ENCODE results near the gene UBE2E1. TPM values are rescaled to one million over a fixed set of nuclear protein-coding genes. Genes with fewer than 3 reads are reported as not detected.

Gene UBE2E1
- total and polyA plus RNA-seq, 2 of the 4 experiments (the other 2 are of a cell fraction) = 54.1 to 91.6 TPM

DNA sequence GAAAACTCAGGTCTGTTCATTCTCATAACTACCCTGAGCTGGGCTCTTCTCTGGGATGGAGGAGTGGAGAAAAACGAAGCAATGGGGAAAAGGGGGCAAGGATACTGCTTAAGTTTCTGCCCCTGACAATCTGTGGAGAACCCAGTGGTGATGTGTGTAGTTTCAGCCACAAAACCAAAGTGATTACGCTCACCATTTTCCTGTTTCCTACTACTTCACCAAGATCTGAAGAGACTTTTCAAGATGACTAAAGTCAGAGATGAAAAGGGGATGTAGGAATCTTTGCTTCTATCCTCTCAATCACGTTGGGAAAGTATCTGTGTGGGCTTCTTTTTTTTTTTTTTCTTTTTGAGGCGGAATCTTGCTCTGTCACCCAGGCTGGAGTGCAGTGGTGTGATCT lies 8.3 kb upstream of the UBE2E1 start:
- Histone ChIP-seq H3K4me3 (ENCODE audit: insufficient read depth, low read depth, low read length) (no peak overlapping the region), H3K23ac (ENCODE audit: low read depth, low read length) (no peak overlapping the region), H3K9me1 (ENCODE audit: insufficient read depth, low read length) (no peaks in the 10 kb centered on the region), H4K5ac (ENCODE audit: low read depth, low read length) (no peak overlapping the region), H3K18ac (ENCODE audit: low read depth, low read length) (no peak overlapping the region), H3K4me1 (ENCODE audit: control insufficient read depth, insufficient read depth, low read length) (no peaks in the 10 kb centered on the region), H2BK5ac (ENCODE audit: low read depth, low read length, poor library complexity, severe bottlenecking) (no peak overlapping the region), H2BK120ac (ENCODE audit: low read depth, low read length) (no peak overlapping the region), H3K9ac (ENCODE audit: low read depth, low read length) (no peak overlapping the region), H4K8ac (ENCODE audit: low read depth in 2 of 2, low read length in 2 of 2) (no peak overlapping the region), H3K27ac (ENCODE audit: insufficient read depth, low read length) (no peak overlapping the region), H2AFZ (replicated peaks; ENCODE audit: low read length, poor library complexity) (no peak overlapping the region), H3K36me3 (ENCODE audit: control insufficient read depth, insufficient read depth, low read length) (no peaks in the 10 kb centered on the region), H2BK20ac (ENCODE audit: low read depth, low read length) (no peak overlapping the region), H3K14ac (replicated peaks; ENCODE audit: low read depth, low read length) (no peak overlapping the region), H2AK9ac (replicated peaks; ENCODE audit: low read depth, low read length, poor library complexity) (no peak overlapping the region), H3K56ac (ENCODE audit: extremely low read depth, insufficient read depth, low read length) (no peak overlapping the region), H2AK5ac (ENCODE audit: low read depth, low read length) (no peak overlapping the region), H3K9me3 (ENCODE audit: control insufficient read depth, insufficient read depth, low read length) (no peaks in the 10 kb centered on the region), H3K4me2 (ENCODE audit: low read depth, low read length) (no peak overlapping the region), H4K20me1 (ENCODE audit: insufficient read depth, low read length) (no peaks in the 10 kb centered on the region), H2BK15ac (ENCODE audit: low read depth, low read length) (no peak overlapping the region), H3K4ac (ENCODE audit: low read depth, low read length) (no peak overlapping the region), H4K91ac (ENCODE audit: insufficient read depth, low read depth, low read length) (no peak overlapping the region), H3K79me1 (ENCODE audit: low read depth in 1 of 2, low read length in 2 of 2) (no peaks in the 10 kb centered on the region), H3K27me3 (ENCODE audit: control insufficient read depth, insufficient read depth, low read length) (peaks cover 6% of the 10 kb centered on the region)
- intact Hi-C loops (cut with micrococcal nuclease) = no loop called here
- in situ Hi-C loops (cut with MboI; ENCODE audit: low sequenced_read_pairs) = no loop called here
- POLR2A ChIA-PET (ENCODE audit: unreplicated experiment) = no interaction called here
- dilution Hi-C loops (cut with HindIII; ENCODE audit: low sequenced_read_pairs, unreplicated experiment) = no loop called here
- DNase-seq (no peak), ATAC-seq (ENCODE audit: low read depth) (no peak)
- no TSS peak for BruUV-seq (replicated peaks)
- no CpG with 5 or more reads among the region's 4 CpGs for WGBS, 2 experiments (ENCODE audit: extremely low coverage in 2 of 2, insufficient read length in 1 of 2)
- CTCF ChIA-PET = no interaction called here
- TF ChIP-seq MAZ (IDR thresholded peaks at IDR 0.05; ENCODE audit: borderline replicate concordance, low read depth, low read length) (no peak), CHD1 (IDR thresholded peaks at IDR 0.05; ENCODE audit: low read depth, low read length) (no peak), NFE2L2 (IDR thresholded peaks at IDR 0.05; ENCODE audit: low read depth, low read length) (no peak), RCOR1 (IDR thresholded peaks at IDR 0.05; ENCODE audit: insufficient replicate concordance, low read length) (no peak), RAD21 (IDR thresholded peaks at IDR 0.05; ENCODE audit: low read length) (no peak), MAFK (IDR thresholded peaks at IDR 0.05; ENCODE audit: low read depth, low read length) (no peak), BHLHE40 (IDR thresholded peaks at IDR 0.05; ENCODE audit: low read depth, low read length) (no peak), FOS (IDR thresholded peaks at IDR 0.05; ENCODE audit: low read depth, low read length) (no peak), CEBPB (IDR thresholded peaks at IDR 0.05; ENCODE audit: low read depth, low read length) (no peak), MXI1 (IDR thresholded peaks at IDR 0.05; ENCODE audit: borderline replicate concordance, low read depth, low read length) (no peak), POLR2A (IDR thresholded peaks at IDR 0.05; ENCODE audit: low read depth, low read length) (no peak), SMC3 (IDR thresholded peaks at IDR 0.05; ENCODE audit: low read depth, low read length) (no peak)
- TF ChIP-seq, protein P1, sequence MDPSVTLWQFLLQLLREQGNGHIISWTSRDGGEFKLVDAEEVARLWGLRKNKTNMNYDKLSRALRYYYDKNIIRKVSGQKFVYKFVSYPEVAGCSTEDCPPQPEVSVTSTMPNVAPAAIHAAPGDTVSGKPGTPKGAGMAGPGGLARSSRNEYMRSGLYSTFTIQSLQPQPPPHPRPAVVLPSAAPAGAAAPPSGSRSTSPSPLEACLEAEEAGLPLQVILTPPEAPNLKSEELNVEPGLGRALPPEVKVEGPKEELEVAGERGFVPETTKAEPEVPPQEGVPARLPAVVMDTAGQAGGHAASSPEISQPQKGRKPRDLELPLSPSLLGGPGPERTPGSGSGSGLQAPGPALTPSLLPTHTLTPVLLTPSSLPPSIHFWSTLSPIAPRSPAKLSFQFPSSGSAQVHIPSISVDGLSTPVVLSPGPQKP (IDR thresholded peaks at IDR 0.05; ENCODE audit: borderline replicate concordance, low read depth, low read length) = no peak
- TF ChIP-seq, protein P2, sequence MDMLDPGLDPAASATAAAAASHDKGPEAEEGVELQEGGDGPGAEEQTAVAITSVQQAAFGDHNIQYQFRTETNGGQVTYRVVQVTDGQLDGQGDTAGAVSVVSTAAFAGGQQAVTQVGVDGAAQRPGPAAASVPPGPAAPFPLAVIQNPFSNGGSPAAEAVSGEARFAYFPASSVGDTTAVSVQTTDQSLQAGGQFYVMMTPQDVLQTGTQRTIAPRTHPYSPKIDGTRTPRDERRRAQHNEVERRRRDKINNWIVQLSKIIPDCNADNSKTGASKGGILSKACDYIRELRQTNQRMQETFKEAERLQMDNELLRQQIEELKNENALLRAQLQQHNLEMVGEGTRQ (IDR thresholded peaks at IDR 0.05; ENCODE audit: low read depth, low read length) = no peak
- TF ChIP-seq, protein P3, sequence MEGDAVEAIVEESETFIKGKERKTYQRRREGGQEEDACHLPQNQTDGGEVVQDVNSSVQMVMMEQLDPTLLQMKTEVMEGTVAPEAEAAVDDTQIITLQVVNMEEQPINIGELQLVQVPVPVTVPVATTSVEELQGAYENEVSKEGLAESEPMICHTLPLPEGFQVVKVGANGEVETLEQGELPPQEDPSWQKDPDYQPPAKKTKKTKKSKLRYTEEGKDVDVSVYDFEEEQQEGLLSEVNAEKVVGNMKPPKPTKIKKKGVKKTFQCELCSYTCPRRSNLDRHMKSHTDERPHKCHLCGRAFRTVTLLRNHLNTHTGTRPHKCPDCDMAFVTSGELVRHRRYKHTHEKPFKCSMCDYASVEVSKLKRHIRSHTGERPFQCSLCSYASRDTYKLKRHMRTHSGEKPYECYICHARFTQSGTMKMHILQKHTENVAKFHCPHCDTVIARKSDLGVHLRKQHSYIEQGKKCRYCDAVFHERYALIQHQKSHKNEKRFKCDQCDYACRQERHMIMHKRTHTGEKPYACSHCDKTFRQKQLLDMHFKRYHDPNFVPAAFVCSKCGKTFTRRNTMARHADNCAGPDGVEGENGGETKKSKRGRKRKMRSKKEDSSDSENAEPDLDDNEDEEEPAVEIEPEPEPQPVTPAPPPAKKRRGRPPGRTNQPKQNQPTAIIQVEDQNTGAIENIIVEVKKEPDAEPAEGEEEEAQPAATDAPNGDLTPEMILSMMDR (conservative IDR thresholded peaks at IDR 0.05; ENCODE audit: low read depth, low read length) = no peak
